ENCODE results near the gene KRT28.
A peak's percentile ranks its signal among the peaks of the same experiment; 100 is the strongest.
"Not testable (repeated sequence)": the region's sequence is repeated elsewhere in the genome, so short reads cannot be mapped to it uniquely, and the experiment has no call there.

KRT28 gene

DNA sequence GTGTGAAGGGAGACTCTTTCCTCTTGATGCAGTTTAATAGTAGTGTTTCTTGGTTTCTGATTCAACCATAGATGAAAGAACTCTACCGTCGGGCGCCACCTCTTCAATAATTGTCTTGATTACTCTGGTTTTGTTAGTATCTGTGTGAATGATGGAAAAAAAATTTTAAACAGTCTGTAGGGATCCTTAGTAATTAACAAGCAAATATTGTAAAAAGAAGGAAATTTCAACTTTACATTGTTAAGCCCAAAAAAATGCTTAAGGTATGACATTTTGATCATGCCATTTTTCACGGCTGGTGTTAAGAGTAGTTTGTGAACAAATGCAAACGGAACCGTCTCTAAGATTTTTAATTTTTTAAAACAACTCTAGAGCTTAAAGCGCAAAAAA is 18.6 kb upstream of the KRT28 start:
- no peak for DNase-seq

DNA sequence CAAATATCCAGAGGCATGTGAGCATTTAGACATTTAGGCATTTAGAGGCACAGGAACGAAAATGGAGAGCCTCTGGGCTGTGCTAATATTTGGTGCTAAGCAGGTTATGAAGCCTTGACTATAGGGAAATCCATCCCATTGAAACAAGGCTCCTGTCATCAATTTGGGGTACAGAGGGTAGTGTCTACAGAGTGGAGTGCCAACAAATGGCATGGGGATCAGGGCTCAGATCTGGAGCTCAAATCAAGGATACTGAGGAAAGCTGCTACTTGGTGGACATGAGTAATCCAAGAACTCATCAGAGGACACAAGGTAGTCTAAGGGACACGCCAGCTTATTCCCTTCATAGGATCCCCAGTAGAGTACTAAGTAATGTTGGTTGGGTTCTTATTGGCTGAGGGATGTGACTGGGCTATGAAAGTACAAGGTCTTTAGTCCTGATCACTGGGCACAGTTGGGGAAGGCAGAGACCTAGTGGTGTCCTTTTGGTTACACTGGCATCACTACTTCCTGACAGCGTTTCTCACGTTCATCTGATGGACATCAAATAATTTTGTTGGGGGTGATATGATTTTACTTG is 17.4 kb upstream of the KRT28 start:
- DNase-seq: no peak

DNA sequence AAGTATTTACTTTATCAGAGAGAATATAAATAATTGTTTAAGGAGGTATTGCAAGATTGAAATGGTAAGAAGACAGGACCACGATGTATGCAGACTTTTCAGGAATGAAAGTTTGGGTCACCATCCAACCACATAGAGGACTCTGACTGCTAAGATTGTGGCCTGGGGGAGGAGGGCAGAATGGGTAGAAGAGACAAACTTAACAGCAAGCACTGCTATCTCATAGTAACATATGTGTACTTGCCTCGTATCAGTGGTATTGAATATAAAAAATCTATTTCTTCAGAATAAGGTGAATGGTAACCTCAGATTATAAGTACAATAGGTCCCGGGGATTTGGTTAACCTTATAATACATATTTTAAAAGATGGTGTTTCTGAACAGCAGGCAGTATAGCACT is 16.8 kb upstream of the KRT28 start:
- DNase-seq: no peak

DNA sequence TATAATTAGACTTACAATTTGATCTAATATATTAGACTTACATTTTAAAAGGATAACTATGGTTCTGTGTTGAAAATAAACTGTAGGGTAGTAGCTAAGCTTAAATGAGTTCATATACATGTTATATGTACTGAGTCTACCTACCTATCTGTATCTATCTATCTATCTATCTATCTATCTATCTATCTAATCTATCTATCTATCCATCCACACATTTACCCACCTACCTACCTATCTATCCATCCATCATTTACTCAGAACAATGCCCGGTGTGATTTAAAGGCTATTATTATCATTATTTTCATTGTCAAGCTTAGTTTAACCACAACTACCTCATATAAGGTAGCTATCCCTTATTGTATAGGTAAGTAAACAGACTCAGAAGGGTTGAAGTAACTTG is 15.6 kb upstream of the KRT28 start:
- no peak for DNase-seq

DNA sequence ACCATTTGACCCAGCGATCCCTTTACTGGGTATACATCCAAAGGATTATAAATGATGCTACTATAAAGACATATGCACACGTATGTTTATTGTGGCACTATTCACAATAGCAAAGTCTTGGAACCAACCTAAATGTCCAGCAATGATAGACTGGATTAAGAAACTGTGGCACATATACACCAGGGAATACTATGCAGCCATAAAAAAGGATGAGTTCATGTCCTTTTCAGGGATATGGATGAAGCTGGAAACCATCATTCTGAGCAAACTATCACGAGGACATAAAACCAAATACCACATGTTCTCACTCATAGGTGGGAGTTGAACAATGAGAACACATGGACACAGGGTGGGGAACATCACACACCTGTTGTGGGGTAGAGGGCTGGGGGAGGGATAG is 14.9 kb upstream of the KRT28 start:
- DNase-seq: not testable (repeated sequence)

DNA sequence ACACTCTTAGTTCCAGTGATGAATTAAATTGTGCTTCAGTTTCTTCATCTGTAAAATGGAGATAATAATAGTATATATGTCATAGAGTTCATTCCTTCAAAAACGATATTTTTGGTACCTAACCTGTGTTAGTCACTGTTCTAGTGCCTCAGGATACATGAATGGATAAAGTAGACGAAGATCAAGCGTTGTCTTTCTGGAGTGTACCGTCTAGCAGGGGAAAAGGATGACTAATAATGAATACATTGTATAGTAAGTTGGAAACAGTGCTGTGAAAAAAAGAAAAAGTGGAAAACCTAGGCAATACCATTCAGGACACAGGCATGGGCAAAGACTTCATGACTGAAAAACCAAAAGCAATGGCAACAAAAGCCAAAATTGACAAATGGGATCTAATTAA is 14.0 kb upstream of the KRT28 start:
- no peak for DNase-seq

DNA sequence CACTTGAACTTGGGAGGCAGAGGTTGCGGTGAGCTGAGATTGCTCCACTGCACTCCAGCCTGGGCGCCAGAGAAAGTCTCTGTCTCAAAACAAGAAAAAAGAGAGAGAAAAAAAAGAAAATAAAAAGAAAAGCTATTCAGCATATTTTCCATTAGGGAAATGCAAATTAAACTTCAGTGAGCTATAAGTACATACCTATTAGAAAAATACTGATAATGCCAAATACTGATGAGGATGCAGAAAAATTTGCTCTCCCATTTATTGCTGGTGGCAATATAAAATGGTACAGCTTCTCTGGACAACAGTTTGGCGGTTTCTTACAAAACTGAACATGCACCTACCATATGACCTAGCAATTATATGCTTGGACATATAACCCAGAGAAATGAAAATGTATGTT is 12.9 kb upstream of the KRT28 start:
- DNase-seq: no peak

DNA sequence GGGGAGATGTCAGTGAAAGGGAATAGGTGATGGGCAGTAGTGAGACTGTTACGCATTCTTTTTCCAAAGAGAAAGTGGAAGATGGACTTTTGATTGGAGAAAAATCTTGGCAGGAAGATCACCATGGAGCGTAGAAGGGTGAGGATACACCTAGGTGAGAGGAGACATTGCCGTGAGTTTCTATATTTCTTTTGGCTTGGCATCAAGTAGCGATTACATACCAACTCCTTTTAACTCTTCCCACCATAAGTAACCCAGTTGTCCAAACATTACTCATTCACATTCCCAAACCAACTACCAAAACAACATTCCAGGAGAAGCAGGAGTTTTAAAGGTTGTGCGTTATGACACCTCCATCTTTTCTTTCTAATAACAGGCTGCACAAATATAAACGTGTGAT is 10.7 kb upstream of the KRT28 start:
- no peak for DNase-seq

DNA sequence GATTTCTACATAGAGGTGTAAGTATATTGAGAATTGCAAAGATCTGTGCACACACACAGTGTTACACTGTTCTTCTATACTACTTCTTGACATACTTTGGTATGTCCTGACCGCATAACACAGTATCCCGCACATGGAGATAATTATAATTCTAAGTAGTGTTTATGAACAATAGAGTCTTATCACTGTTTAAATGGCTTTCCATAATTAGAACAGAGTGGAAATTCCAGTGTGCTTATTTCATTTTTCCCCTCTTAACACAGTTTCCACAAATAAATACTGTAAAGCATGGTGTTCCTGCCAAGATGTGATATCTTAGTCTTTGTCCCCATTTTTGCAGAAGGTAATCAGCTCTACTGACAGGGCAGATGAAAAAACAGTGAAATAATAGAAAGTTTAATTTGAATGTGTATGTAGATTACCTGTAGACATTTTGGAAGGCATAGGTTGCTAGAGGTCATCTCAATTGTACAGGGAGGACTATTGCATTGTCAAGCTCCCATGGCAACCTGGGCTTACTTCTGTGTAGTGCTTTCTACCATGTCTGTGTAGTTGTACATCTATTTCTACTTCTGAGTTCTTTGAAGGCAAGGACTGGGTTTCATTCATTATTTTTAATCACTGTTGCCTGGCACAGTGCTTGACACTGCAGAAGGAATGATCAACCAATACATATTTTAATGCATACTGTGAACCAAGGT is 10.1 kb upstream of the KRT28 start:
- DNase-seq: no peak

DNA sequence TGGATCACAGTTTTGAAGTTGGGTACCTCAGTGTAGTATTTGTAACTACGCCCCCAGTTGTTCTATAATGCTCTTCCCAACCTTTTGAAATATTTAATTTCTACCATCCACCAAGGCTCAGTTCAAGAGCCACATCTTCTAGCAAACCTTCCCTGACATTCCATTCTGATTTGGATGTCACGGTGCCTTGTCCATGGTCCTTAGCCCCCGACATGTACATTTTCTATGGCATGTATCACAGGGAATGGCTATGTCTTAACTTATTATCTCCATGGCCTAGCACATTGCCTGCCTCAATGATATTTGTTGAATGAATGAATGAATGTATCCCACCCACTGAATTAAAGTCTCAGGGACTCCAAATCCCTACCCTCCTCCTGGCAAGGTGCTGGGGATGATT is 6.4 kb upstream of the KRT28 start:
- no peak for DNase-seq

DNA sequence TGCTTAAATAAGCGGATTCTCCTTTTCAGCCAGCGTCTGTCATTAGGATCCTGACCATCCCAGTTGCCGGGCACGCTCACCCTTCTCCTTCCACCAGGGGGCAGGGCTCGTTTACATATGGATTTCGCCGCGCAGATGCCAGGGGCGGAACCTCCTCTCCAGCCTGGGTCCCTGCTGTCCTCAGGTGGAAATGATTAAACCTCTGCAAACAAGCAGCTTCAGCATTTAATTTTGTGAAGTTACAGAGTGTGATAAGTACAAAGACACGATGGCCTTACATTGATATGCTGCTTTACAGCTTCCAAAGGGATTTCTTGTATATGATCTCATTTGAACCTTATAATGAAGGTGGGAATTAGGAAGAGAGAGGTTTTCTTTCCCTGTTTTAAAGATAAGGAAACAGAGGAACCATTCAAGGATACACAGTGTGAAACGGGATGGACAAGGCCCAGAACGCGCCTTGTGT is 3.9 kb upstream of the KRT28 start:
- DNase-seq: peak; percentile 71 to 88 (median 85)

DNA sequence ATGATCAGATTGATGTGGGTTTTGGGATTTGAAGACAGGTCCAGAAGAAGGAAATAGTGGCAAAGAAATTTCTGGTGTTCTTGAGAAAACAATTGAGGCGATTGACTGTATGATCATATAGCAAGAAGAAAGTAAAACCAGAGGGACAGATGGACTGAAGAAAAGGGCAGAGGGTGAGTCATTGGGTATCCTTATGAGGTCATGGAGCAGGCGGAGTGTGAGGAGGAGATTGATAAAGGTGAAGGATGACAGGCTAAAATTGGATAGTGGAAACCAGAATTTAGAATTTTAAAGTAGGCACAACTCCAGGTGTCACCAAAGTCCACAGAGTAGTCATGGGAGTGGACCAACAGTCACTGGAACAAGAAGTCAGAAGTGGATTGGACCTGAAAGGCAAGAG is 1.4 kb upstream of the KRT28 start:
- no peak for DNase-seq

DNA sequence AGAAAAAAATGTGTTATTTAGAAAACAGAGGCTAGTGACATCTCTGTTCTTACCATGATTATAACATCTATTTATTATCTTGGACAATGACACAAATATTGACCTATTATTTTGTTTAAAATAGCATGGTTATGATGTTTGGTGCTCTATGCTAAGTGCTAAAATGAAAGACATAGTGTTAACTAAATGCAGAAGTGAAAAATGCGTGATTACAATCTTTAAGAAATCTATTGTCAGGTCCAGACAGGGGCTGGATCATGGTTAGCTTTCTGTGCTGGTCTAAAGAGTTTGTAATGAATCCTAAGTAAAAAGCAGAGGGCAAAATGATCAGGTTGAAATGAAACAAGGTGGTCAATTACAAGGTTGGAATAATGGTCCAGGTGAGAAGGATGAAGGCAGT is 622 bp upstream of the KRT28 start:
- DNase-seq: no peak

DNA sequence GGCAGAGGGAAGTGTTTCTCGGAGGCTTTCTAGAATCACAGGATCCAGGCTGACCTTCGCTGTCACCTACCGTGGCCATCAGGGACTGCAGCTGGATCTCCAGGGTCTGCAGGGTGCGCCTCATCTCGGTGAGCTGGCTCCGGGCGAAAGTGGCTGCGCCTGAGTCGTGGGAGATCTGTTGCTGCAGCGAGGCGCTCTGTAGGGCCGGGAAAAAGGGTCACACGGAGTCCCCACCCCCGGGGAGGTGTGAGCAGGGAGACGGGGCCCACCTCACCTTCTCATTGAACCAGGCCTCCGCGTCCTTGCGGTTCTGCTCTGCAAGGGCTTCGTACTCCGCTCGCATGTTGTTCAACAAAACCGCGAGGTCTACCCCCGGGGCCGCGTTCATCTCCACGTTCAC is 2.9 kb downstream of the KRT28 start:
- DNase-seq: no peak

DNA sequence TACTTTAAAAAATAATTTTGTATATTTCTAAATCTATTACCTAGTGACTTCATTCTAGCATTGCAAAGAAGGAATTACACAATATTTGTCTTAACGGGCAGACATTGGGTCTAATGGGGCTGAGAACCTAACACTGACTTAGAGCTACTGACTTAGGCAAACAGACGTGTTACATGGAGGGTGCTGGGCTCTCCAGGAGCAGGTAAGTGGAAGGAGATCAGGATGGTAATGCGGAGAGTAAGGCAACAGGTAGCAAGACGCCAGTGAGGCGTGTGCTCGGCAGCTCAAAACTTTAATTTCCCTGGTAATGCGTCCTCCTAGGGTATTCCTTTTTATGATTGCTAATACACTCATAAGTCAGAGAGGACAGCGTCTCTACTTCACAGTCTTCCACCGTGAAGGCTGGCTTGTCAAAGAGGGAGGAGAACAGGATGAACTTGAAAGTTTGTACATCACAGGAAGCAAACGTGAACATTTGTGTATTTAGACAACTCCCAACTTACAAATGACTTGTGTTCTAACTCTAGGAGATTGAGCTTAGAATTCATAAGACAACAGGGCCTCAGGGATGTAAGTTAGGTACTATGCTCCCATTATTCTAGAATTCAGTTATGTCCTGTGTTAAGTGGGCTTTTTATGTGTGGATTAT is 4.6 kb downstream of the KRT28 start:
- DNase-seq: no peak

DNA sequence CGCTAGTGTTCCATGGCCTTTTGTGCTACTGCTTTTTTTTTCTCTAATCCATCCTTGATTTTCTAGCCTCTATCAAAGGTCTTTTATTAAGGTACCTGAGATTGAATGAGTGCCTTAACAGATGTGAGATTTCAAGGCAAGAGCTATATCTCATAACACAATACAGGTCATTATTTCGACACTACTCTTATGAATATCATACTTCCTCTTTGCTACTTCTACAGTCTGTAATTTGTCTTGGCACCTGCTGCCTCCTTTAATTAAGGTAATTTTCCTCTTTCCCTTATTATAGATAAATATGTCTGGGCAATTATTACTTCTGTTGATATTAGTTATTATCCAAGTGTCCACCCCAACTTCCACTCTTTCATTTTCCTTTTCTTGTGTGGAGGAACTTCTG is 5.3 kb downstream of the KRT28 start:
- DNase-seq: peak in 1 of 3 donors; percentile 6

DNA sequence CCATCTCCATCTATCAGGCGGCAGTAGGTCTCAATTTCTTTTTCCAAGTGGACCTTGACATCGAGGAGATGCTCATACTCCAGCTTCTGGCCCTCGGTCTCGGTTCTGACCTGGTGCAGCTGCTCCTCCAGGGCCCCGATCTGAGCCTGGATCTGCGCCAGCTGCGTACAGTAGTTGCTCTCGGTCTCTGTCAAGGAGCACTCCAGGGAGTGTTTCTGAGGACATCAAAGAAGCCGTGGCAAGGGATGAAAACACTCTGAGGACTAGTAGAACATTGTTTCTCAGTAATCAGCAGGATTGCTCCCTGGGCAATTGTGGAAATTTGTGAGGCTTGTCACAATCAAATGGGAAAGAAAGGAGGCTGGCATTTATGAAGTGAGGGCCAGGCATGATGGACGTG is 5.9 kb downstream of the KRT28 start:
- no peak for DNase-seq

DNA sequence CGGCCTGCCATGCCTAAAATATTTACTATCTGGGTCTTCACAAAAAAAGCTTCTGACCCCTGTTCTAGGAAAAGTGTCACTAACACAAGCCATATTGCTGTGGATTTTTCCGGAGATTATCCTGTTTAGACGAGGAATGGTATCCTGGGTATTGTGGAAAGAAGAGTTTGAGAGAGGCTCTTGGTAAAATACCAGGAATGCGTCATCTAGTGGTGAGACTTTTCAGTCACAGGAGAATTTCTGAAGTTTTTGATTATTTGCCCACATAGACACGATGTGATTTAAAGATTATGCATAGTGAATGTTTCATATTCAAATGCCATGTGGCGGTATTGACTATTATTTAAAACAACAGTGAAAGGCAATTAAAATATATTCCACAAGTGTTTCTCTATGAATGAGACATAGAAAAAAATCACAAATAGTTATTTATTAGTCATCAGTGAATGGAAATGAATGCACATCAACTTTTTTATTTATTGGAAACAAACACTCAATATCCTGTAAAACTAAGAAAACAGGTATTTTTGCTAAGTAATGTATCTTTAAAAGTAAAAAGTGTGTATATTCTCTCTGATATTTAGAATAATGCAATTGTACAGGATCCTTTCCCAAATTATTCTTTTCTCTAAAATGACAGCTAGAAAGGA is 7.8 kb downstream of the KRT28 start:
- peak in 2 of 3 donors; percentile 5 to 9 for DNase-seq

DNA sequence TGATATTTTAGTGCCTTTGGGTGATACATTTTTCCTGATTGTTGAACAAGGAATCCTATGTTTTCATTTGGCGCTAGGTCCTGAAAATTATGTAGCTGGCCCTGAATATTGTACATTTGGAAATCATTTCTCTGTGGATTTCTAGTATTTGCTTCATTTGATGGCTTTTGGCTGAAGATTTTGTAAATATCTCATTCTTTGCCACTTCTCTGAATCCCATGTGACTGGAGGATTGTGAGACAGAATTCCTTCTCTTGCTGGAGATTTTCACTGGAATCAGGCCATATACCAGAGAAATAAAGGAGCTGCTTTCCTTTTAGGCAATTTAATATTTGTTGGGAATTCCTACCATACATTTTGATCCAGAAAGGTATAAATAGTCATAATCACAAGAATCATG is 8.6 kb downstream of the KRT28 start:
- DNase-seq: no peak

DNA sequence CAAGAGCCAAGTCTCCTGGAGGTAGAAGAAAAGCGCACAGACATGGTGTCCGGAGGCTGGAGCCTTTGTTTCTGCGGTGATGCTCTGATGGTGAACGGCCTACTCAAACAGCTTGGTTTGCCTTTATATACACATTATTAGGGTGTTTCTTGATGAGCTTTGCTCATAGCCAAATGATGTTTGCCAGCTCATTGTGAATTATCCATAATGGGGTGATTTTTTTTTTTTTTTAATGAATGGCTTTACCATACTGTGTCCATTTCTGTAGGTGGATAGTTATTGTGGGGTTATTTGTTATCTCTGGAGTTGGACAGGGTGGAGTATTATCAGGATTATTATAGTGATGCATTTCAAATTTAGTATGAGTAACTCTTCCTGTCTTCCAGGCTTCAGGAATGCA is 17.3 kb downstream of the KRT28 start, which contains the start of gene KRT27:
KRT27 (minus strand) TSS at position 101 of the 400 bp plus-strand sequence; CDS start at position 44, 57 bp downstream.
- DNase-seq: no peak

DNA sequence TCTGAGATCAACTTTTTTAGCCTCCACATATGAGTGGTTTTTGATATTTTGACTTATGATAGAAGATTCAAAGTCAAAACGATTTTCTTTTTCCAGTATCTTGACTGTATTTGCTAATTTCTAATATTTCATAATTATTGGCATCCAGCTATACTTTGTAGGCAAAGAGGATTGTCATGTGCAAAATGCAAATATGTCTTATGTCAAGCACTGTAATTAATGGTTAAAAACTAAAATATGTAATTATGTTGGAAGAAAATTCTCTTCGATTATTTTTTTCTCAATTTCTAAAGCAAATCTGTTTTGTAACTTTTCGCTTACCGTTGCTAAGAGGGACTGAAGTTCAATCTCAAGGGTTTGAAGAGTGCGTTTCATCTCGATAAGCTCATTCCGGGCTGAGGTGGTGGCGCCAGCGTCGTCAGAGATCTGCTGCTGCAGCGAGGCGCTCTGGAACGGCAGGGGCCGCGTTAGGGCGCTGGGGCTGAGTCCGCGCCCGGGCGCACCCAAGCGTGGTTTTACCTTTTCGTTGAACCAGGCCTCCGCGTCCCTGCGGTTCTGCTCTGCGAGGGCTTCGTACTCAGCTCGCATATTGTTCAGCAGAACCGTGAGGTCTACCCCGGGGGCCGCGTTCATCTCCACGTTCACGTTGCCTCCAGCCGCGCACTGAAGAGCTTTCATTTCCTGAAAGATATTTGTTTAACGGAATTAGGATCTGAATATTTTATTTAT is 20.4 kb downstream of the KRT28 start:
- DNase-seq: peak in 1 of 3 donors; percentile 11

DNA sequence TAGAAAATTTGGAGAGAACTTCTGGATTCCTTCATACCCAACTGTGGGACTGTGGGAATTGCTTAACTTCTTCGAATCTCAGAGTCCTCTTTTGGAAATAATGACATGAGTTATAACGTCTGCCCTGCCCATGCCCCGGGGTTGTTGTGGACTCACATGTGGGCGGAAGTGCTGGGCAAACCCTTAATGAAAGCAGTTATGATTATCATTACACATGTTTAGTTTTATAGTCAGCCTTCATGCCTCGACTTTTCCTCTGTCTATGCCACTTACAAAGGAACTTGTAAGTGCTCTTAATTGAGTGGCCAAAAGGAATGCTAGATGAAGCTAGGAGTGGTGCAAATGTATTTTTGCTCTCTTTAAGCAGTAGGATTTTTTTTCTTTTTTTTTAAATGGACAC is 21.3 kb downstream of the KRT28 start:
- DNase-seq: no peak

DNA sequence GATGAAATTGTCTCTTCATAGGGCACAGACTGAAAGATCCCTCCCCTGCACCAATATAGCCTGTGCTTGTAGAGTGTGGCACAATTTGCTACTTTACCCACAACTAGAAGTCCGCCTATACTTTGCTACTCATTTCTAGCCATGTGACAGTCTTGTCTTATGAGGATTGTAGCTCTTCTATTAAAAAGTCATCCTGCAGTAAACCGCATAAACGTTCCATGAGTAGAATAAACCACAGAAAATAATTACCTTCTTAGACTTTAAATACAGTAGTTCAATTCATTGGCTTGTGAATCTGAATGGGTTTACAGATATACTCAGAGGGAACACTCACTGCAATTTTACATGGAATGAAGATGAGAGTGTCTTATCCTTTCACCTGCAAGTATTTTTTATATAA is 21.8 kb downstream of the KRT28 start:
- DNase-seq: no peak

Data from suppressor macrophage treated with lipopolysaccharide for 1 hour (primary cell).